ENCODE results near the gene EPB41L2.
A peak's percentile ranks its signal among the peaks of the same experiment; 100 is the strongest.

Gene EPB41L2

GRCh38 chr6:131063764-131064272, 773 bp upstream of the EPB41L2 start:
- DNase-seq (ENCODE audit: low read depth): no peak
- TF ChIP-seq, protein P1, sequence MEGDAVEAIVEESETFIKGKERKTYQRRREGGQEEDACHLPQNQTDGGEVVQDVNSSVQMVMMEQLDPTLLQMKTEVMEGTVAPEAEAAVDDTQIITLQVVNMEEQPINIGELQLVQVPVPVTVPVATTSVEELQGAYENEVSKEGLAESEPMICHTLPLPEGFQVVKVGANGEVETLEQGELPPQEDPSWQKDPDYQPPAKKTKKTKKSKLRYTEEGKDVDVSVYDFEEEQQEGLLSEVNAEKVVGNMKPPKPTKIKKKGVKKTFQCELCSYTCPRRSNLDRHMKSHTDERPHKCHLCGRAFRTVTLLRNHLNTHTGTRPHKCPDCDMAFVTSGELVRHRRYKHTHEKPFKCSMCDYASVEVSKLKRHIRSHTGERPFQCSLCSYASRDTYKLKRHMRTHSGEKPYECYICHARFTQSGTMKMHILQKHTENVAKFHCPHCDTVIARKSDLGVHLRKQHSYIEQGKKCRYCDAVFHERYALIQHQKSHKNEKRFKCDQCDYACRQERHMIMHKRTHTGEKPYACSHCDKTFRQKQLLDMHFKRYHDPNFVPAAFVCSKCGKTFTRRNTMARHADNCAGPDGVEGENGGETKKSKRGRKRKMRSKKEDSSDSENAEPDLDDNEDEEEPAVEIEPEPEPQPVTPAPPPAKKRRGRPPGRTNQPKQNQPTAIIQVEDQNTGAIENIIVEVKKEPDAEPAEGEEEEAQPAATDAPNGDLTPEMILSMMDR (IDR thresholded peaks at IDR 0.05; ENCODE audit: control insufficient read depth, insufficient read depth, low read depth, low read length, missing control alignments): no peak
- peak overlapping the region; percentile 63 for H3K4me3 ChIP-seq (ENCODE audit: control insufficient read depth, low read depth, low read length)

DNA sequence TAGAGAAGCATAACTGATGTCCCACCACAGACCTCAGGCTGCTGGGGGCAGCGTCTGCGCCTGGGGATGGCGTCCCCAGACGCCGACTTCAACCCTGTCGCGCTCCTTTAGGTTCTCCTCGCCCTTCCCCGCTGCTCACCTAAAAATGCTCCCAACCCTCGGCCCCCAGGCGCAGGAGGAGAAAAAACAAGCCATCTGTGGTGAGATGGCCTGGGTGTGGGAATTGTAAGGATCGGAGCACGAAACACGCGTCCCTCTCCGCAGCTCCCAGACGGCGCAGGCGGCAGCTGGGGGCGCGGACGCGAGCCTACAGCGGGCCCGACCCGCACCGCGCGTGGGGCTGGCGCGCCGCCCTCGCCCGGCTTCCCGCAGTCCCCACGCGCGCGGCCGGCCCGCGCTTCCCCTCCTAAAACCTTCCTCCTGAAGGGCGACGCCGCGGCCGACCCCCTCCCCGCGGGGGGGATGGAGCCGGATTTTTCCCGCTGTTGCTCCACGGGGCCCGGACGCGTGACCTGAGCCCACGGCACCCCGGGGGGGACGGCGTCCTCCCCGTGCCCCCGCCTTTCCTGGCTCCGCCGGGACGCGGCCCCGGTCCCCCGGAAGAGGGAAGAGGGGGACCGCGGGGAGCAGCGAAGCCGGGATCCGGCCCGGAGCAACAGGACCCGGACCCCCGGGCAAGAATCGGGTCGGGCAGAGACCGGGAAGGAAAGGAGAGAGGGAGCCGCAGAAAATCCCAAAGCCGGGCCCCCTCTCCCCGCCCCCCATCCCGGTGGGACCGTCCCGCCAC, 611 bp downstream of the EPB41L2 start:
- TF ChIP-seq, protein P1 (IDR thresholded peaks at IDR 0.05; ENCODE audit: control insufficient read depth, insufficient read depth, low read depth, low read length, missing control alignments): no peak
- DNase-seq (ENCODE audit: low read depth): no peak
- H3K4me3 ChIP-seq (ENCODE audit: control insufficient read depth, low read depth, low read length): peak overlapping the region; percentile 63

DNA sequence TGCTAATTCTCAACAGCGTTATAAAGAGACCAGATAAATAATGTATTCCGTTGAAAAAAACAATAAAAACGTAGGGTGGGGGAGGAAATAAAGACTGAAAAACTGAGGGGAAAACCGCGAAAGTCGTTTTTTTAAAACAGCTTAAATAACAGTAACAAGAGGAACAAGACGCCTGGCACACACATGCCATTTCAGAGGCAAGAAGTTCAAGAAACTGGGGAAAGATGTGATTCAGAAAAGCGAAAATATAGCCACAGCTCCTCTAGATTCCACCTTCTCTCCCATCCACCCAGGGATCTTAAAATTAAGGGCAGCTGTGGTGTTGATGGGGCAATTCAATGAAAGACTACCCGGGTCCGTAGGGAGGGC, 1.3 kb downstream of the EPB41L2 start:
- TF ChIP-seq, protein P1 (IDR thresholded peaks at IDR 0.05; ENCODE audit: control insufficient read depth, insufficient read depth, low read depth, low read length, missing control alignments): no peak
- H3K4me3 ChIP-seq (ENCODE audit: control insufficient read depth, low read depth, low read length): peak overlapping the region; percentile 63
- DNase-seq (ENCODE audit: low read depth): no peak

DNA sequence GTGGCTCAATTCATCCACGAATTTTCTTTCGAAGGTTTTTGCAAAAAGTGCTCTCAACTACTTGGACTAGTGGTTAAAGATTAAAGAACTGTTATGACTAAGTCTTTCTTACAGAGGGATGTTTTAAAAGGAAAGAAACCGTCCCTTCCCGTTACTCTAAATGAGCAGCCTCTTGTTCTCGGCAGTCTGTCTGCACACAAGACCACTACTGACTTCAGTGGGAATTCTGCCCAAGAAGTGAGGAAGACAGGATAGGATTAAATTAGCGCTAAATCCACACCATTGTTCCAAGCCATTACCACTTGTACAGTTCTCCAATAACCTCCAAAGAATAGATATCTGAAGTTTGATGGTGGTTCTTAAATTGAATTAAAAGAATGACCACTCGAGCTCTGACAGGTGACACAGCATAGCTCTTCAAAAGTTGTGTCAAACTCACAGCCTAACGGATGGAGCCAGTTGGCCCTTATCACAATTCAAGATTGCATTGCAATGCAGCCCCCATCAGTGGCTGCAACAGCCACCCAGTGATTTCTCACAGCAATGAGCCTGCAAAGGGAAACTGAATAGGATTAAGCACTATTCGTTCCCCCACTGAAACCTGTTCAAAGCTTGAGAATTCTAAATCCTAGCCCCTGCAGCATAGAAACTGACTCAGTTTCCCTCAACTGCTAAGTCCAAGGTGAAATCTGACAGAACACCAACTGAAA, 1.8 kb downstream of the EPB41L2 start:
- no peak for DNase-seq (ENCODE audit: low read depth)
- TF ChIP-seq, protein P1 (IDR thresholded peaks at IDR 0.05; ENCODE audit: control insufficient read depth, insufficient read depth, low read depth, low read length, missing control alignments): no peak
- H3K4me3 ChIP-seq (ENCODE audit: control insufficient read depth, low read depth, low read length): peak overlapping the region; percentile 63

DNA sequence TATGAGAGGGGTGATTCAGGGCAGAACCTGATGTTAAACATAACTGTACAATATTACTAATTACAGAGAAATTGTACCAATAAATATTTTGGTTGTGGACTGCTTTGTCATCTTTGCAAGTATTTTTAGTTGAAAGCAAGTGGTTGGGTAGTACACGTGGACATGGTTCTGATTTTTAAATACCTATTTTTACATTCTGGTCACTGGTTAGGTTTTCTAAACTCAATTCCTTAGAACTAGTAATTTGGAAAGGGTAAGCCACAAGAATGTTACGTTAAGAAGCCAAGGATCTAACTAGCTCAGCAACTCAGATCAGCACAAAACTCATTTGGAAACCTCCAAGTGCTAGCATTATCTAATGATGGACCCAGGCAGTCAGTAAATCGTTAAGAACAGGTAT, 2.7 kb downstream of the EPB41L2 start:
- DNase-seq (ENCODE audit: low read depth): no peak

GRCh38 chr6:131059486-131059885, 3.6 kb downstream of the EPB41L2 start:
- TF ChIP-seq, protein P1 (IDR thresholded peaks at IDR 0.05; ENCODE audit: control insufficient read depth, insufficient read depth, low read depth, low read length, missing control alignments): peak; percentile 19
- no peak overlapping the region for H3K4me3 ChIP-seq (ENCODE audit: control insufficient read depth, low read depth, low read length)
- no peak for DNase-seq (ENCODE audit: low read depth)

More for the DNA sequence above, 2.7 kb downstream of the EPB41L2 start:
- no peak overlapping the region for H3K4me3 ChIP-seq (ENCODE audit: control insufficient read depth, low read depth, low read length)
- TF ChIP-seq, protein P1 (IDR thresholded peaks at IDR 0.05; ENCODE audit: control insufficient read depth, insufficient read depth, low read depth, low read length, missing control alignments): no peak

Measured in AG09309 (cell line).